ENCODE results near the gene GOLGA8M. TPM values are rescaled to one million over a fixed set of nuclear protein-coding genes. Genes with fewer than 3 reads are reported as not detected.
"Not testable (repeated sequence)": the region's sequence is repeated elsewhere in the genome, so short reads cannot be mapped to it uniquely, and the experiment has no call there.

GOLGA8M gene
- polyA plus RNA-seq, 1 donor (not counting 4 experiments of a cell fraction or from before 2014, with no cell fraction given), result not detected

DNA sequence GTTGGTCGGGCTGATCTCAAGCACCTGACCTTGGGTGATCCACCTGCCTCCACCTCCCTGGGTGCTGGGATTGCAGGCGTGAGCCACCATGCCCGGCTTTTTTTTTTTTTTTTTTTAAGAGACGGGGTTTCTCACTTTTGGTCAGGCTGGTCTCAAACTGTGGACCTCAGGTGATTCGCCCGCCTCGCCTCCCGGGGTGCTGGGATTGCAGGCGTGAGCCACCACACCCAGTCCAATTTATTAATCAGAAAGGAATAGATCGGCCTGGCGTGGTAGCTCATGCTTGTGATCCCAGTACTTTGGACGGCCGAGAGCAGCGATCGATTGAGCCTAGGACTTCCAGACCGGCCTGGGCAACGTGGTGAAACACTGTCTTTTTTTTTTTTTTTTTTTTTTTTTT, 13.9 kb upstream of the GOLGA8M start:
- dilution Hi-C loops (cut with MboI; ENCODE audit: extremely low pct_ligation_motif_present, low sequenced_read_pairs), result no loop called here
- H3K4me2 ChIP-seq (ENCODE audit: control insufficient read depth, extremely low read depth, insufficient read depth, low read depth, low read length), result no peak overlapping the region

DNA sequence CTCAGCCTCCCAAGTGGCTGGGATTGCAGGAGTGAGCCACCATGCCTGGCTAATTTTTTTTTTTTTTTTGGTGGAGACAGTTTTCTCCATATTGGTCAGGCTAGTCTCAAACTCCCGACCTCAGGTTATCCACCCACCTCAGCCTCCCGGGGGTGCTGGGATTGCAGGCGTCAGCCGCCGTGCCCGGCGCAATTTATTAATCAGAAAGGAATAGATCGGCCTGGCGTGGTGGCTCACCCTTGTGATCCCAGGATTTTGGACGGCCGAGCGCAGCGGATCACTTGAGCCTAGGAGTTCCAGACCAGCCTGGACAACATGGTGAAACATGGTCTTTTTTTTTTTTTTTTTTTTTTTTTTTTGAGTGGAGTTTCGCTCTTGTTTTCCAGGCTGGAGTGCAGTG, 13.3 kb upstream of the GOLGA8M start:
- H3K27ac ChIP-seq (ENCODE audit: control insufficient read depth, insufficient read depth, low read length), result no peak overlapping the region
- no peaks in the 10 kb centered on the region for H3K27me3 ChIP-seq (ENCODE audit: control insufficient read depth, extremely low read depth, insufficient read depth, low read length)
- TF ChIP-seq, protein P1, sequence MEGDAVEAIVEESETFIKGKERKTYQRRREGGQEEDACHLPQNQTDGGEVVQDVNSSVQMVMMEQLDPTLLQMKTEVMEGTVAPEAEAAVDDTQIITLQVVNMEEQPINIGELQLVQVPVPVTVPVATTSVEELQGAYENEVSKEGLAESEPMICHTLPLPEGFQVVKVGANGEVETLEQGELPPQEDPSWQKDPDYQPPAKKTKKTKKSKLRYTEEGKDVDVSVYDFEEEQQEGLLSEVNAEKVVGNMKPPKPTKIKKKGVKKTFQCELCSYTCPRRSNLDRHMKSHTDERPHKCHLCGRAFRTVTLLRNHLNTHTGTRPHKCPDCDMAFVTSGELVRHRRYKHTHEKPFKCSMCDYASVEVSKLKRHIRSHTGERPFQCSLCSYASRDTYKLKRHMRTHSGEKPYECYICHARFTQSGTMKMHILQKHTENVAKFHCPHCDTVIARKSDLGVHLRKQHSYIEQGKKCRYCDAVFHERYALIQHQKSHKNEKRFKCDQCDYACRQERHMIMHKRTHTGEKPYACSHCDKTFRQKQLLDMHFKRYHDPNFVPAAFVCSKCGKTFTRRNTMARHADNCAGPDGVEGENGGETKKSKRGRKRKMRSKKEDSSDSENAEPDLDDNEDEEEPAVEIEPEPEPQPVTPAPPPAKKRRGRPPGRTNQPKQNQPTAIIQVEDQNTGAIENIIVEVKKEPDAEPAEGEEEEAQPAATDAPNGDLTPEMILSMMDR (optimal IDR thresholded peaks at IDR 0.05 in 1 of 3, IDR thresholded peaks at IDR 0.05 in 1 of 3, conservative IDR thresholded peaks at IDR 0.05 in 1 of 3; ENCODE audit: extremely low read depth in 1 of 3, insufficient read depth in 2 of 3, low read length in 3 of 3), result no peak
- no peak for TF ChIP-seq EZH2 (IDR thresholded peaks at IDR 0.05; ENCODE audit: low read length)
- DNase-seq (ENCODE audit: low read depth, low spot score), result no peak
- H3K9me1 ChIP-seq (ENCODE audit: control insufficient read depth, extremely low read depth, insufficient read depth, low read length), result no peaks in the 10 kb centered on the region
- H3K9me3 ChIP-seq (ENCODE audit: control insufficient read depth, low read depth, low read length), result no peaks in the 10 kb centered on the region
- H3K4me1 ChIP-seq (ENCODE audit: control insufficient read depth, extremely low read depth, insufficient read depth, low read length), result no peaks in the 10 kb centered on the region
- no peak overlapping the region for H2AFZ ChIP-seq (ENCODE audit: control insufficient read depth, low read length)
- H3K4me2 ChIP-seq (ENCODE audit: control insufficient read depth, extremely low read depth, insufficient read depth, low read depth, low read length), result no peak overlapping the region
- H4K20me1 ChIP-seq (ENCODE audit: control insufficient read depth, extremely low read depth, insufficient read depth, low read length), result no peaks in the 10 kb centered on the region
- no peaks in the 10 kb centered on the region for H3K36me3 ChIP-seq (ENCODE audit: control insufficient read depth in 2 of 2, extremely low read depth in 1 of 2, insufficient read depth in 2 of 2, low read length in 2 of 2)
- no peak overlapping the region for H3K9ac ChIP-seq (ENCODE audit: control insufficient read depth, extremely low read depth, insufficient read depth, low read length)
- H3K79me2 ChIP-seq (ENCODE audit: control insufficient read depth, insufficient read depth, low read length), result no peaks in the 10 kb centered on the region
- H3K4me3 ChIP-seq (ENCODE audit: control insufficient read depth in 2 of 3, extremely low read depth in 1 of 3, insufficient read depth in 2 of 3, low read depth in 1 of 3, low read length in 3 of 3), result no peak overlapping the region
- dilution Hi-C loops (cut with MboI; ENCODE audit: extremely low pct_ligation_motif_present, low sequenced_read_pairs), result no loop called here
- no peak for FAIRE-seq

More for the DNA sequence above, 13.9 kb upstream of the GOLGA8M start:
- no peaks in the 10 kb centered on the region for H3K27me3 ChIP-seq (ENCODE audit: control insufficient read depth, extremely low read depth, insufficient read depth, low read length)
- no peaks in the 10 kb centered on the region for H3K9me1 ChIP-seq (ENCODE audit: control insufficient read depth, extremely low read depth, insufficient read depth, low read length)
- H3K9me3 ChIP-seq (ENCODE audit: control insufficient read depth, low read depth, low read length), result no peaks in the 10 kb centered on the region
- H2AFZ ChIP-seq (ENCODE audit: control insufficient read depth, low read length), result no peak overlapping the region
- H3K9ac ChIP-seq (ENCODE audit: control insufficient read depth, extremely low read depth, insufficient read depth, low read length), result no peak overlapping the region
- no peak for TF ChIP-seq EZH2 (IDR thresholded peaks at IDR 0.05; ENCODE audit: low read length)
- TF ChIP-seq, protein P1 (optimal IDR thresholded peaks at IDR 0.05 in 1 of 3, IDR thresholded peaks at IDR 0.05 in 1 of 3, conservative IDR thresholded peaks at IDR 0.05 in 1 of 3; ENCODE audit: extremely low read depth in 1 of 3, insufficient read depth in 2 of 3, low read length in 3 of 3), result no peak
- no peak overlapping the region for H3K4me3 ChIP-seq (ENCODE audit: control insufficient read depth in 2 of 3, extremely low read depth in 1 of 3, insufficient read depth in 2 of 3, low read depth in 1 of 3, low read length in 3 of 3)
- H3K79me2 ChIP-seq (ENCODE audit: control insufficient read depth, insufficient read depth, low read length), result no peaks in the 10 kb centered on the region
- no peaks in the 10 kb centered on the region for H3K36me3 ChIP-seq (ENCODE audit: control insufficient read depth in 2 of 2, extremely low read depth in 1 of 2, insufficient read depth in 2 of 2, low read length in 2 of 2)
- no peak for FAIRE-seq
- DNase-seq (ENCODE audit: low read depth, low spot score), result no peak
- no peaks in the 10 kb centered on the region for H4K20me1 ChIP-seq (ENCODE audit: control insufficient read depth, extremely low read depth, insufficient read depth, low read length)
- H3K4me1 ChIP-seq (ENCODE audit: control insufficient read depth, extremely low read depth, insufficient read depth, low read length), result no peaks in the 10 kb centered on the region
- H3K27ac ChIP-seq (ENCODE audit: control insufficient read depth, insufficient read depth, low read length), result no peak overlapping the region

DNA sequence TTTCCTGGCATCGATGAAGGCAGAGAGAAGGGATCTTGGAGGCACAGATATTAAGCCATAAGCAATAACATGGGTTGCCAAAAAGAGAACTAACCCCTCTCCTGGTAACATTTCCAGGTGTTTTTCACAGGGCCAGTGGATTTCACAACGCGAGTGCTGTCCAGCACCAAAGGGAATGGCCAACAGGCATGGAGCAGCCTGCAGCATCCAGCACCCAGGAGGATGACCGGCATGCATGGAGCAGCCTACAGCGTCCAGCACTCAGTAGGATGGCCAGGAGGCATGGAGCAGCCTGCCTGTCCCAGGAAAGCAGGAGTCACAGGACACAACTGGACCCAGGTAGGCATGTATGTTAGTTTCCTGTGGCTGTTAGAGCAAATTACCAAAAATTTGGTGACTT, 11.8 kb upstream of the GOLGA8M start:
- dilution Hi-C loops (cut with MboI; ENCODE audit: extremely low pct_ligation_motif_present, low sequenced_read_pairs), result not testable (repeated sequence)

DNA sequence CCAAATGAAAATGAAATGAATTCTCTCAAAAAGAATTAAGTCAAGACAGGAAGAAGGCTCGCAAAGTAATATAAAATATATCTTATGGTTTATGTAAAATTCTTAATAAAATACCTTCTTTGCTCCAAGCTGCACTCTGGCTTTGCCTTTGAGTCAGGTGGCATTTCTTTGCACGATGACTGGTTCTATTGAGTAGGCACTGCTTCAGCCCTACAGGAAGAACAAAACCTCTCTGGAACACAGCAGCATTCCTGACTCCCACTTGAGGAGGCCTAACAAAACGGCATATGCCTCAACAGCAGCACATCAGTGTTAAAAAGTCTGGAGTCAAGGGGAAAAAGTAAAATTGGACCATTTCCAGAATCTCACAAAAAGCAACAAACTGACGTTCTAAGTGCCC, 7.4 kb upstream of the GOLGA8M start:
- H3K4me2 ChIP-seq (ENCODE audit: control insufficient read depth, extremely low read depth, insufficient read depth, low read depth, low read length); H3K4me1 ChIP-seq (ENCODE audit: control insufficient read depth, extremely low read depth, insufficient read depth, low read length); H3K9me1 ChIP-seq (ENCODE audit: control insufficient read depth, extremely low read depth, insufficient read depth, low read length); H3K36me3 ChIP-seq (ENCODE audit: control insufficient read depth in 2 of 2, extremely low read depth in 1 of 2, insufficient read depth in 2 of 2, low read length in 2 of 2); H3K27me3 ChIP-seq (ENCODE audit: control insufficient read depth, extremely low read depth, insufficient read depth, low read length); DNase-seq (ENCODE audit: low read depth, low spot score); H3K79me2 ChIP-seq (ENCODE audit: control insufficient read depth, insufficient read depth, low read length); H2AFZ ChIP-seq (ENCODE audit: control insufficient read depth, low read length); H3K9ac ChIP-seq (ENCODE audit: control insufficient read depth, extremely low read depth, insufficient read depth, low read length); H3K9me3 ChIP-seq (ENCODE audit: control insufficient read depth, low read depth, low read length); FAIRE-seq; H3K27ac ChIP-seq (ENCODE audit: control insufficient read depth, insufficient read depth, low read length); dilution Hi-C loops (cut with MboI; ENCODE audit: extremely low pct_ligation_motif_present, low sequenced_read_pairs); H4K20me1 ChIP-seq (ENCODE audit: control insufficient read depth, extremely low read depth, insufficient read depth, low read length); H3K4me3 ChIP-seq (ENCODE audit: control insufficient read depth in 2 of 3, extremely low read depth in 1 of 3, insufficient read depth in 2 of 3, low read depth in 1 of 3, low read length in 3 of 3): not testable (repeated sequence)

More for the DNA sequence above, 11.8 kb upstream of the GOLGA8M start:
- not testable (repeated sequence) for H2AFZ ChIP-seq (ENCODE audit: control insufficient read depth, low read length); DNase-seq (ENCODE audit: low read depth, low spot score); H4K20me1 ChIP-seq (ENCODE audit: control insufficient read depth, extremely low read depth, insufficient read depth, low read length); H3K9ac ChIP-seq (ENCODE audit: control insufficient read depth, extremely low read depth, insufficient read depth, low read length); H3K27me3 ChIP-seq (ENCODE audit: control insufficient read depth, extremely low read depth, insufficient read depth, low read length); H3K27ac ChIP-seq (ENCODE audit: control insufficient read depth, insufficient read depth, low read length); H3K4me3 ChIP-seq (ENCODE audit: control insufficient read depth in 2 of 3, extremely low read depth in 1 of 3, insufficient read depth in 2 of 3, low read depth in 1 of 3, low read length in 3 of 3); FAIRE-seq; H3K79me2 ChIP-seq (ENCODE audit: control insufficient read depth, insufficient read depth, low read length); H3K36me3 ChIP-seq (ENCODE audit: control insufficient read depth in 2 of 2, extremely low read depth in 1 of 2, insufficient read depth in 2 of 2, low read length in 2 of 2); H3K4me2 ChIP-seq (ENCODE audit: control insufficient read depth, extremely low read depth, insufficient read depth, low read depth, low read length); H3K9me3 ChIP-seq (ENCODE audit: control insufficient read depth, low read depth, low read length); H3K4me1 ChIP-seq (ENCODE audit: control insufficient read depth, extremely low read depth, insufficient read depth, low read length); H3K9me1 ChIP-seq (ENCODE audit: control insufficient read depth, extremely low read depth, insufficient read depth, low read length)
